NCI-H2107 (cell line): ENCODE data around the gene ARL15.
A peak's percentile ranks its signal among the peaks of the same experiment; 100 is the strongest.
"Not testable (repeated sequence)": the region's sequence is repeated elsewhere in the genome, so short reads cannot be mapped to it uniquely, and the experiment has no call there.

Experiments used
- DNase-seq: peaks from one replicate; lab custom pipeline; 2025; lab: John Stamatoyannopoulos, UW

The ARL15 gene

GRCh38 chr5:54310433-54311175, at the start of gene ARL15:
ARL15 (minus strand) TSS chr5:54310573.
- peak; percentile 86 for DNase-seq

GRCh38 chr5:54360089-54360488, 49.7 kb upstream of the ARL15 start:
- DNase-seq: no peak

- no peak for DNase-seq
These were observed 47.2 kb upstream of the ARL15 start for GRCh38 chr5:54357408-54358058.

- DNase-seq: not testable (repeated sequence)
These were observed 43.7 kb upstream of the ARL15 start for GRCh38 chr5:54353933-54354564.

GRCh38 chr5:54352580-54352979, 42.2 kb upstream of the ARL15 start:
- DNase-seq: not testable (repeated sequence)

- no peak for DNase-seq
These were observed 37.0 kb upstream of the ARL15 start for GRCh38 chr5:54347221-54347865.

GRCh38 chr5:54344653-54345052, 34.3 kb upstream of the ARL15 start:
- no peak for DNase-seq

GRCh38 chr5:54341971-54342370, 31.6 kb upstream of the ARL15 start:
- no peak for DNase-seq

GRCh38 chr5:54337523-54337922, 27.1 kb upstream of the ARL15 start:
- no peak for DNase-seq

GRCh38 chr5:54332720-54333119, 22.3 kb upstream of the ARL15 start:
- DNase-seq: no peak

GRCh38 chr5:54329731-54330709, 19.6 kb upstream of the ARL15 start:
- DNase-seq: no peak

- no peak for DNase-seq
These were observed 16.4 kb upstream of the ARL15 start for GRCh38 chr5:54326662-54327270.

GRCh38 chr5:54325610-54326311, 15.4 kb upstream of the ARL15 start:
- no peak for DNase-seq

GRCh38 chr5:54325272-54325609, 14.9 kb upstream of the ARL15 start:
- DNase-seq: no peak

GRCh38 chr5:54324651-54325271, 14.4 kb upstream of the ARL15 start:
- no peak for DNase-seq

GRCh38 chr5:54323495-54323894, 13.1 kb upstream of the ARL15 start:
- no peak for DNase-seq

- DNase-seq: no peak
These were observed 9.9 kb upstream of the ARL15 start for GRCh38 chr5:54320256-54320655.

- no peak for DNase-seq
These were observed 7.3 kb upstream of the ARL15 start for GRCh38 chr5:54317511-54318260.
